ENCODE data around the gene HOXC4. TPM values are rescaled to one million over a fixed set of nuclear protein-coding genes. Genes with fewer than 3 reads are reported as not detected.

HOXC4 gene
- total RNA-seq, 1 experiment from 2014 or later = not detected

DNA sequence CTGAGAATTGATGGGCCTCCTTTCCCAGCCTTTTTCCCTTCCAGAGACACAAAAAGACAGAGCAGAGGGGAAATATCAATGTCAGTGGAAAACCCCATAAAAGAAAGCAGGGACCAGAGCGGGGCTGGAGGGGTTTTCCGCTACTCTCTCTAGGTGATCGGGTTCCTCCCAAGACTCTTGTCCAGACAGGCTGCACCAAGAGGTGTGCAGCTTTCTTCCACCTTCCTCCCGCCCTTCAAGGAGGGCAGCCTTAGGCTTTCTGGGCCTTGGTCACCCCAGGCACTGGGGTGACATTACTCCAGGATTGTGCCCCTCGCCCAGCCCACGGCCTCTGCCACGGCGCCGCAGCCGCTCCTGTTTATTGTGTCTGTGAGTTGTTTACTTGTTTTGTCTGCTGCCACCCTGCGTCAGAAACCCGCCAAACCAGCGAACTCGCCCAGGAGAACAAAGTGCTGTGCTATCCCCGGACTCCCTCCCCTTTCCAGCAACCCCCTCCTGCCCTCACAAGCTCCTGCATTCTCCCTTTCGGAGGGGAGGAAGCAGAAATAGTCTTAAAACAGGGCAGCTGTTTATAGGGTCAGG lies 32.1 kb upstream of the HOXC4 start:
- Histone ChIP-seq H4K20me1 (ENCODE audit: control insufficient read depth, insufficient read depth, insufficient read length) (no peaks in the 10 kb centered on the region), H3K79me2 (ENCODE audit: insufficient read depth, low read length) (no peaks in the 10 kb centered on the region), H3K4me2 (ENCODE audit: insufficient read depth, insufficient read length, low read length) (no peak overlapping the region), H3K14ac (ENCODE audit: insufficient read depth, low read length) (no peak overlapping the region), H3K27ac (ENCODE audit: insufficient read length, low read depth, low read length) (no peak overlapping the region), H2BK20ac (ENCODE audit: low read depth, low read length, poor library complexity, severe bottlenecking) (no peak overlapping the region), H4K5ac (ENCODE audit: insufficient read length, low read depth, low read length) (no peak overlapping the region), H3K79me1 (ENCODE audit: insufficient read depth, low read depth, low read length, poor library complexity, severe bottlenecking) (no peaks in the 10 kb centered on the region), H3K4me1 (ENCODE audit: insufficient read depth, low read length) (no peaks in the 10 kb centered on the region), H3K9ac (ENCODE audit: extremely low read depth, insufficient read length, low read length) (no peak overlapping the region), H3K18ac (ENCODE audit: insufficient read length, low read depth, low read length) (no peak overlapping the region), H3T11ph (ENCODE audit: low read length) (no peak overlapping the region), H3K23ac (ENCODE audit: insufficient read length, low read depth, low read length) (no peak overlapping the region), H2AFZ (ENCODE audit: low read length) (no peak overlapping the region), H2BK5ac (ENCODE audit: insufficient read length, low read length) (no peak overlapping the region), H3K56ac (ENCODE audit: insufficient read length, low read depth, low read length) (no peak overlapping the region), H3K23me2 (ENCODE audit: insufficient read length, low read depth, low read length, poor library complexity, severe bottlenecking) (peaks cover 10% of the 10 kb centered on the region), H3K4ac (ENCODE audit: low read depth, low read length) (no peak overlapping the region), H2BK12ac (ENCODE audit: insufficient read length, low read depth, low read length) (no peak overlapping the region), H3K9me3 (ENCODE audit: control insufficient read depth, low read depth, low read length) (no peaks in the 10 kb centered on the region), H4K8ac (replicated peaks; ENCODE audit: insufficient read length, low read depth, low read length) (no peak overlapping the region), H2AK5ac (ENCODE audit: insufficient read length, low read length) (no peak overlapping the region), H2BK120ac (ENCODE audit: low read depth, low read length, poor library complexity, severe bottlenecking) (no peak overlapping the region), H4K91ac (ENCODE audit: insufficient read length, low read depth, low read length) (no peak overlapping the region), H3K27me3 (ENCODE audit: insufficient read depth, low read length) (peaks cover 94% of the 10 kb centered on the region), H2BK15ac (ENCODE audit: low read depth, low read length) (no peak overlapping the region)
- H3K4me1 Mint-ChIP-seq = peaks cover 13 to 30% of the 10 kb centered on the region in 2 experiments
- peaks cover 100% of the 10 kb centered on the region for H3K27me3 Mint-ChIP-seq (ENCODE audit: low read depth)
- H3K9me3 Mint-ChIP-seq = peaks cover 2 to 5% of the 10 kb centered on the region in 2 experiments; a peak in 4 of 5 replicates
- no CpG with 5 or more reads among the region's 16 CpGs for WGBS (ENCODE audit: extremely low coverage, insufficient read length, low lambda C conversion rate)
- H3K36me3 Mint-ChIP-seq (ENCODE audit: insufficient read depth in 1 of 3, low read depth in 3 of 3) = no peaks in the 10 kb centered on the region
- peak overlapping the region in 1 of 2 experiments; percentile 50; a peak in 3 of 5 replicates for H3K4me3 Mint-ChIP-seq
- H3K27ac Mint-ChIP-seq = no peak overlapping the region
- peak; percentile 94 for DNase-seq
- TF ChIP-seq CTCF (conservative IDR thresholded peaks at IDR 0.05) = peak; percentile 57

Measured in H9 (cell line).